ENCODE results near the gene HSD3B7.

The HSD3B7 gene

DNA sequence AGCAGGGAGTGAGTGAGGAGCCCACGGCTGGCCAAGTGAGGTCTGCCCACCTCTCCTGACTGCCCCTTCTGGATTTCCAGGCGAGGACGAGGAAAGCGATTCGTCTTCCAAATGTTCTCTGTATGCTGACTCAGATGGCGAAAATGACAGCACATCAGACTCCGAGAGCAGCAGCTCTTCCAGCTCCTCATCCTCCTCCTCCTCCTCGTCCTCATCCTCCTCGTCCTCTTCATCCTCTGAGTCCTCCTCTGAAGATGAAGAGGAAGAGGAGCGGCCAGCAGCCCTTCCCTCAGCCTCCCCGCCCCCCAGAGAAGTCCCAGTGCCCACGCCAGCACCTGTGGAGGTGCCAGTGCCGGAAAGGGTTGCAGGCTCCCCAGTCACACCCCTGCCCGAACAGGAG lies 13.7 kb upstream of the HSD3B7 start:
- Histone ChIP-seq H3K36me3 (ENCODE audit: insufficient read depth) (peaks cover 12% of the 10 kb centered on the region; the same call in 1 of the 2 replicates), H3K4me2 (no peak overlapping the region), H3K27ac (no peak overlapping the region), H3K27me3 (ENCODE audit: insufficient read depth, low read depth) (no peaks in the 10 kb centered on the region), H2AFZ (ENCODE audit: low read depth) (no peak overlapping the region), H3K79me2 (ENCODE audit: insufficient read depth, low read depth) (no peaks in the 10 kb centered on the region), H3K4me1 (ENCODE audit: low read depth, poor library complexity, severe bottlenecking) (no peaks in the 10 kb centered on the region), H3K9ac (no peak overlapping the region), H4K20me1 (ENCODE audit: insufficient read depth) (no peaks in the 10 kb centered on the region), H3K4me3 (IDR thresholded peaks at IDR 0.05; ENCODE audit: insufficient read depth, low read depth, low read length) (no peak overlapping the region)
- TF ChIP-seq, protein P1, sequence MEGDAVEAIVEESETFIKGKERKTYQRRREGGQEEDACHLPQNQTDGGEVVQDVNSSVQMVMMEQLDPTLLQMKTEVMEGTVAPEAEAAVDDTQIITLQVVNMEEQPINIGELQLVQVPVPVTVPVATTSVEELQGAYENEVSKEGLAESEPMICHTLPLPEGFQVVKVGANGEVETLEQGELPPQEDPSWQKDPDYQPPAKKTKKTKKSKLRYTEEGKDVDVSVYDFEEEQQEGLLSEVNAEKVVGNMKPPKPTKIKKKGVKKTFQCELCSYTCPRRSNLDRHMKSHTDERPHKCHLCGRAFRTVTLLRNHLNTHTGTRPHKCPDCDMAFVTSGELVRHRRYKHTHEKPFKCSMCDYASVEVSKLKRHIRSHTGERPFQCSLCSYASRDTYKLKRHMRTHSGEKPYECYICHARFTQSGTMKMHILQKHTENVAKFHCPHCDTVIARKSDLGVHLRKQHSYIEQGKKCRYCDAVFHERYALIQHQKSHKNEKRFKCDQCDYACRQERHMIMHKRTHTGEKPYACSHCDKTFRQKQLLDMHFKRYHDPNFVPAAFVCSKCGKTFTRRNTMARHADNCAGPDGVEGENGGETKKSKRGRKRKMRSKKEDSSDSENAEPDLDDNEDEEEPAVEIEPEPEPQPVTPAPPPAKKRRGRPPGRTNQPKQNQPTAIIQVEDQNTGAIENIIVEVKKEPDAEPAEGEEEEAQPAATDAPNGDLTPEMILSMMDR (conservative IDR thresholded peaks at IDR 0.05; ENCODE audit: low read depth, low read length) = no peak

DNA sequence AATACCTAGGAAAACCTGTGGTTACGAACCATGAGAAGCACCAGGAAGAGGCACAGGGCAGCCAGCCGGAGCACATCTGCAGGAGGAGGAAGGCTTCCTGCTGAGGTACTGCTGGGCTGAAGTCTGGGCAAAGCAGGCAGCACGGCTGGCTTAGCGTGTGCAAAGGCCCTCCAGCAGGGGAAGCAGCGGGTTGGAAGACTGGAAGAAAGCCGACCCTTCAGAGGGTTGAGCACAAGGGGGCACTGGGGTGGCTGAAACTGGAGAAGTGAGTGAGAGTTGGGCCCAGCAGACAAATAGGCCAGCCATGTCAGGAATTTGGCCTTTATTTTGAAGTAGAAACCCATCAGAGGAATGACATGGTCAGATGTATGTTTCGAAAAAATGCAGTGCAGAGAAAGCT lies 12.1 kb upstream of the HSD3B7 start:
- Histone ChIP-seq H3K27me3 (ENCODE audit: insufficient read depth, low read depth) (no peaks in the 10 kb centered on the region), H4K20me1 (ENCODE audit: insufficient read depth) (no peaks in the 10 kb centered on the region), H3K4me2 (no peak overlapping the region), H3K9ac (no peak overlapping the region), H3K27ac (no peak overlapping the region), H3K79me2 (ENCODE audit: insufficient read depth, low read depth) (no peaks in the 10 kb centered on the region), H3K4me3 (IDR thresholded peaks at IDR 0.05; ENCODE audit: insufficient read depth, low read depth, low read length) (no peak overlapping the region), H3K36me3 (ENCODE audit: insufficient read depth) (peaks cover 12% of the 10 kb centered on the region; the same call in 1 of the 2 replicates), H3K4me1 (ENCODE audit: low read depth, poor library complexity, severe bottlenecking) (no peaks in the 10 kb centered on the region), H2AFZ (ENCODE audit: low read depth) (no peak overlapping the region)
- TF ChIP-seq, protein P1 (conservative IDR thresholded peaks at IDR 0.05; ENCODE audit: low read depth, low read length) = no peak

DNA sequence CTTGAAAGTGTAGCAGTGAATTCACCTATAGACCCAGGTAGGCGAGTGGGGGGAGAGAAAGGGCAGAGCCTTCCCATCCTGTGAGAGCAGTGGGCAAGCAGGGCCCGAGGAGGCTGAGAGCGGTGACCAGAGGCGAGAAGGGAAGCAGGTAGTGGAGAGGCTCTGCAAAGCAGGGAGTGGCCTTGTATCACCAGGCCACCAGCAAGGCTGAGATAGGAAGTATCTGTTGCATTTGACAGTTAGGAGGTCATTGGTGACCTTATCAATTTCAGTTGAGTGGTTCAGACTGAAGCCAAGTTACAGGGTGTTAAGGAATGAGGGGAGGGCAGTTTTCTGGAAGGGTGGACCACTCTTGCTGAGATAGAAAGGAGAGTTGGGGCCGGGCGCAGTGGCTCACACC lies 10.7 kb upstream of the HSD3B7 start:
- no peak overlapping the region for H3K9ac ChIP-seq
- H2AFZ ChIP-seq (ENCODE audit: low read depth) = no peak overlapping the region
- H3K27ac ChIP-seq = no peak overlapping the region
- no peaks in the 10 kb centered on the region for H4K20me1 ChIP-seq (ENCODE audit: insufficient read depth)
- TF ChIP-seq, protein P1 (conservative IDR thresholded peaks at IDR 0.05; ENCODE audit: low read depth, low read length) = no peak
- no peaks in the 10 kb centered on the region for H3K27me3 ChIP-seq (ENCODE audit: insufficient read depth, low read depth)
- H3K4me3 ChIP-seq (IDR thresholded peaks at IDR 0.05; ENCODE audit: insufficient read depth, low read depth, low read length) = no peak overlapping the region
- H3K4me1 ChIP-seq (ENCODE audit: low read depth, poor library complexity, severe bottlenecking) = no peaks in the 10 kb centered on the region
- peaks cover 15% of the 10 kb centered on the region; the same call in 1 of the 2 replicates for H3K36me3 ChIP-seq (ENCODE audit: insufficient read depth)
- no peaks in the 10 kb centered on the region for H3K79me2 ChIP-seq (ENCODE audit: insufficient read depth, low read depth)
- H3K4me2 ChIP-seq = no peak overlapping the region

DNA sequence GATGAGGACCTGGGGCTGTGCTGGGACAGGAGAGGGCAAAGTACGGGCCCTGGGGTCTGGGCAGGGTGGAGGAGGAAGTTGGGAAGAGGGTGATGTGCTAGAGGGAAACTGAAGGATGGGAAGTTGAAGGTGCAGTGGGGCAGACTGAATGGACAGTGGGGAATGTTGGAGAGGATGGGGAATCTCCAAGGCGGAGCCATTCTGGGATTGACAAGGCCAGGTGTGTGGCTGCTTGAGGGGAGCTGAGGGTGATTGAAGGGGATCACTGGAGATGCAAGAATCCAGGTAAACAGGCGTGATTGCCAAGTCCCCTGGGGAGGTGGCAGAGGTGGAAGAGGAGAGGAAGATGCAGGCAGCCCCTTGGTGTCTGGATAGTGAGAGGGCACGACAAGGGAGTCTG lies 8.5 kb upstream of the HSD3B7 start:
- no peak overlapping the region for H3K4me2 ChIP-seq
- H3K4me1 ChIP-seq (ENCODE audit: low read depth, poor library complexity, severe bottlenecking) = no peaks in the 10 kb centered on the region
- peaks cover 17% of the 10 kb centered on the region; the same call in 1 of the 2 replicates for H3K36me3 ChIP-seq (ENCODE audit: insufficient read depth)
- no peak overlapping the region for H3K27ac ChIP-seq
- no peak overlapping the region for H3K9ac ChIP-seq
- no peaks in the 10 kb centered on the region for H4K20me1 ChIP-seq (ENCODE audit: insufficient read depth)
- H3K79me2 ChIP-seq (ENCODE audit: insufficient read depth, low read depth) = no peaks in the 10 kb centered on the region
- TF ChIP-seq, protein P1 (conservative IDR thresholded peaks at IDR 0.05; ENCODE audit: low read depth, low read length) = no peak
- no peak overlapping the region for H3K4me3 ChIP-seq (IDR thresholded peaks at IDR 0.05; ENCODE audit: insufficient read depth, low read depth, low read length)
- H2AFZ ChIP-seq (ENCODE audit: low read depth) = no peak overlapping the region
- no peaks in the 10 kb centered on the region for H3K27me3 ChIP-seq (ENCODE audit: insufficient read depth, low read depth)

Measured in KMS-11 (cell line).